Erythroblast (primary cell): Measurements from ENCODE around the gene KCNMB4.

Experiments
- DNase-seq, 2 experiments: peaks; one replicate each; lab custom pipeline; 2025; lab: John Stamatoyannopoulos, UW
- GATA1 ChIP-seq: IDR thresholded peaks from 2 replicates; pipeline ENCODE4 v1.6.1; 2011; ENCODE audit warnings: low read depth, mild to moderate bottlenecking, control low read depth, low read length, moderate library complexity
- POLR2A ChIP-seq: IDR thresholded peaks from 2 replicates; pipeline ENCODE4 v1.6.1; 2011; ENCODE audit warnings: mild to moderate bottlenecking, low read length

The KCNMB4 gene

GRCh38 chr12:70393787-70394499, 27.9 kb downstream of the KCNMB4 start:
- no peak for DNase-seq
- TF ChIP-seq POLR2A = no peak
- TF ChIP-seq GATA1 = no peak

- no peak for DNase-seq
- TF ChIP-seq GATA1 (no peak), POLR2A (no peak)
Measured at GRCh38 chr12:70398002-70398401, 31.9 kb downstream of the KCNMB4 start.

DNA sequence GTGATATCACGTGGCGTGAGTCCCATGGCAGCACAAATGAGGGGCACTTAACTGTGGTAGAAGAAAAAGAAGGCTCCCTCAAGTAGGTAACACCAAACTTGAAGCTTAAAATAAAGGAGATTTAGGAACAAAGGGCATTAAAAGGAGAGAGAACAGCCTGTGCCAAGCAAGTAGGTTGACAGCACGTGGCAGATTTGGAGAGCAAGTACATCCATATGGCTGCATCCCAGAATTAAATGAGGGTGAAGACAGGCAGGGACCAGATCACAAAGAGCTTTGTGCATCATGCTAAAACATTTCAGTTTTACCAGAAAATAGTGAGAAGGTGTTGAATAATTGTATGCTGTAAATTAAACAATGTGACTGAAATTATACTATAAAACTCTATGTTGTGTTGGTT, 32.8 kb downstream of the KCNMB4 start:
- TF ChIP-seq POLR2A (no peak), GATA1 (no peak)
- no peak for DNase-seq

DNA sequence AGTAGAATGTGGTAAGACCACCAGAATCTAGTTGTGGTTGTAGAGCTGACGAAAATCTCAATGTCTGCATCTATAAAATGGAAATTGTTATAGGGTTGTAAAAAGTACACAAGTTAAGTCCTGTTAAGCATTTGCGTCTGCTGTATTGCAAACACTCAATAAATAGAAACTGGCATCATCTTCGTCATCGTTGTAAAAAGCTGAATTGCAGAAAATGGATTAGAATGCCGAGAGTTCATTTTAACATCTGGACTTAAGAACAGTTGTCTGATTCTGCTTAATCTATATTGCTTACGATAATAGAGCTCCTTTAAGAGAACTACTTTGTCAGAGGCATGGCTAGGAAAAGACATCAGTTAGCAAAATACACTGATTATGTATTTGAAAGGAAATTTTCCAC, 33.2 kb downstream of the KCNMB4 start:
- no peak for DNase-seq
- TF ChIP-seq GATA1 = no peak
- TF ChIP-seq POLR2A = no peak

DNA sequence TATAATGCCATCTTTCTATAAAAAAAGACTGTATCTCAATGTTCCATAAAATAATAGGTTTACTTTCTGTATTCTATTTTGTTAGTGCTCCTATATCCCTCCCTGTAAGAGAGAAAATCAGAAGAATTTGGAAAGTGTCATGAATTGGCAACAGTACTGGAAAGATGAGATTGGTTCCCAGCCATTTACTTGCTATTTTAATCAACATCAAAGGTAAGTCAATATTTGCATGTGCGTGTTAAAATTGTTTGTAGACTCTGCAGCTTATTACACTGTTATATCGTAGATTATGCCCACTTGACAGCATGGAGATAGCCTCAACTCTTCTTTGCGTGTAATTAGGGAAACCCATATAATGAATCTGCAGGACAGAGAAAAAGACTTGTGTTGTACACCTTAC, 34.0 kb downstream of the KCNMB4 start:
- TF ChIP-seq GATA1 (no peak), POLR2A (no peak)
- DNase-seq = no peak

DNA sequence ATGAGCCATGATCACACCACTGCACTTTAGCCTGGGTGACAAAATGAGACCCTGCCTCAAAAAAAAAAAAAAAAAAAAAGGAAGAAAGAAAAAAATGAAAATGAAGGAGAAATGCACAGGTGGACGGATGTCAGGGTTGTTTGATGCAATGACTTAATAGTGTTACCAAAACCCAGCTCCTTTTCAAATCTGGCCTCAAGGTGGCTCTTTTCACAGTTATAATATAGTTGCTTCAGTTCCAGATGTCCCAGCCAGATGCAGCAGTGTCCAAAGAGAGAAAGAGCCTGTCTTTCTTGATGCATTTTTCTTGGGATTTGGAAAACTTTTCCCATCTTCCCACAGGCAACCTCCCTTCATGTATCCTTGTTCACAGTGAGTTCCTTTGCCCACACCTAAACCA, 36.5 kb downstream of the KCNMB4 start:
- TF ChIP-seq POLR2A (no peak), GATA1 (no peak)
- DNase-seq = no peak

- no peak for DNase-seq
- TF ChIP-seq POLR2A = no peak
- no peak for TF ChIP-seq GATA1
Measured at GRCh38 chr12:70403826-70404225, 37.7 kb downstream of the KCNMB4 start.

GRCh38 chr12:70408004-70408790, 42.1 kb downstream of the KCNMB4 start:
- DNase-seq = no peak

GRCh38 chr12:70415987-70416386, 49.9 kb downstream of the KCNMB4 start:
- TF ChIP-seq POLR2A (no peak), GATA1 (no peak)
- no peak for DNase-seq

More at GRCh38 chr12:70408004-70408790, 42.1 kb downstream of the KCNMB4 start:
- TF ChIP-seq POLR2A = no peak
- no peak for TF ChIP-seq GATA1

DNA sequence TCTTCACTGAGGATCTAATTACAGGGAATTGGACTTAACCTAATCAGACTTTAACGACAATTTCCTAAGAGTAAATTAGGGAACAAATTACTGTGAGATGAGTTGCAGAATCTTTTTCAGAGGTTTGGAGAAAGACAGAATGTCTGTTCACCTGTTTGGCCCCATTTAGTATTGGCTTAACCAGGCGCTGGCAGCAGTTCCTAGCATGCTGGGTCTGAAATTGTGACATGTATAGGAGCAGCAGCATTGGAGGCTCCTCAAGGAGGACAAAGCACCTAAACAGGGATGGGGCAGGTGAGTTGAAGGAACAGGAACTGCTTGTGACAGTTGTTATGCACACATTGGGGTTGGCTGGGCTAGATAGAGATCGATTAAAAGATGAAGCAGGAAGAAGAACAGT, 51.0 kb downstream of the KCNMB4 start:
- TF ChIP-seq GATA1 = no peak
- no peak for TF ChIP-seq POLR2A

GRCh38 chr12:70418101-70418500, 52.0 kb downstream of the KCNMB4 start:
- no peak for DNase-seq
- TF ChIP-seq POLR2A = no peak

More for the DNA sequence above, 51.0 kb downstream of the KCNMB4 start:
- no peak for DNase-seq

DNA sequence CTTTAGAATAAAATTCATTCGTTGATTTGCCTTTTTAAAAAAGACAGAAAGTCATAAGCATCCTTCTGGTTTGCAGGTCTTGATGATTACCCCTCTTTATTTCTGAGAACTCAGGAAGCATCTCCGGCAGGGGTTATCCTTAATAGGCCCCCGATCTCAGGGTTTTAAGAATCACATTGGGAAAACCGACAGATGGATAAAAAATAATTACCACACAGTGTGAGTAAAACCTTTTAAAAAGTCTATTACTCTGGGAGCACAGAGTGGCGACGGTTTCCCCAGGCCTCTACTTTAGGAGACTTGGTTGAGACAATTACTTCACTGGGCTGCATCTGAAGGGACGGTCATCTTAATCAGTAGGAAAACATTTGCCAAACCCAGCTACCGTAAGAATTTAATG, 56.5 kb downstream of the KCNMB4 start:
- no peak for TF ChIP-seq POLR2A
- TF ChIP-seq GATA1 = no peak
- no peak for DNase-seq

- no peak for TF ChIP-seq GATA1
- TF ChIP-seq POLR2A = no peak
- no peak for DNase-seq
Measured at GRCh38 chr12:70426620-70427019, 60.5 kb downstream of the KCNMB4 start.

- DNase-seq = no peak
- no peak for TF ChIP-seq GATA1
Measured at GRCh38 chr12:70427611-70428010, 61.5 kb downstream of the KCNMB4 start.

DNA sequence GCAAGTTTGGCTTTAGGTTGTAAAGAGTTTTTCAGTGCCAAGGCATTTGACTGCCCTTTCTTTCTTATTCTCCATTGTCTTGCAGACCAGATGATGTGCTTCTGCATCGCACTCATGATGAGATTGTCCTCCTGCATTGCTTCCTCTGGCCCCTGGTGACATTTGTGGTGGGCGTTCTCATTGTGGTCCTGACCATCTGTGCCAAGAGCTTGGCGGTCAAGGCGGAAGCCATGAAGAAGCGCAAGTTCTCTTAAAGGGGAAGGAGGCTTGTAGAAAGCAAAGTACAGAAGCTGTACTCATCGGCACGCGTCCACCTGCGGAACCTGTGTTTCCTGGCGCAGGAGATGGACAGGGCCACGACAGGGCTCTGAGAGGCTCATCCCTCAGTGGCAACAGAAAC, 64.3 kb downstream of the KCNMB4 start:
- no peak for TF ChIP-seq GATA1
- TF ChIP-seq POLR2A = no peak
- no peak for DNase-seq
